ENCODE data around the gene ASAP3. TPM values are rescaled to one million over a fixed set of nuclear protein-coding genes. Genes with fewer than 3 reads are reported as not detected.

Gene ASAP3
- polyA plus RNA-seq, 1 experiment: 33.9 TPM

GRCh38 chr1:23393706-23394105 is 90.3 kb downstream of the ASAP3 start:
- no peaks in the 10 kb centered on the region for H3K27me3 ChIP-seq (ENCODE audit: control insufficient read depth, insufficient read depth, low read length)
- TF ChIP-seq CTCF (IDR thresholded peaks at IDR 0.05; ENCODE audit: insufficient read depth, low read depth, low read length): no peak
- no peaks in the 10 kb centered on the region for H3K36me3 ChIP-seq (ENCODE audit: control insufficient read depth, insufficient read depth, low read length)
- POLR2A ChIA-PET: interaction anchor here (1.5 kb wide), 1 partner anchor 49 kb away, joined by 15 read pairs; the partner anchor contains the start of gene HNRNPR
- no peak overlapping the region for H3K4me3 ChIP-seq (ENCODE audit: low read depth, low read length)
- CTCF ChIA-PET: interaction anchor here (0.8 to 3.0 kb wide), 3 partner anchors 10 to 22 kb away, joined by 3 to 25 read pairs (median 3); no protein-coding TSS in a partner anchor
- DNase-seq (ENCODE audit: low read depth): no peak

- Histone ChIP-seq H3K4me3 (ENCODE audit: low read depth, low read length) (no peak overlapping the region), H3K36me3 (ENCODE audit: control insufficient read depth, insufficient read depth, low read length) (no peaks in the 10 kb centered on the region), H3K27me3 (ENCODE audit: control insufficient read depth, insufficient read depth, low read length) (no peaks in the 10 kb centered on the region)
- no peak for DNase-seq (ENCODE audit: low read depth)
- POLR2A ChIA-PET: no interaction called here
- CTCF ChIA-PET: no interaction called here
- no peak for TF ChIP-seq CTCF (IDR thresholded peaks at IDR 0.05; ENCODE audit: insufficient read depth, low read depth, low read length)
These were observed 91.7 kb downstream of the ASAP3 start for GRCh38 chr1:23392125-23392855.

- POLR2A ChIA-PET: no interaction called here
- DNase-seq (ENCODE audit: low read depth): no peak
- Histone ChIP-seq H3K36me3 (ENCODE audit: control insufficient read depth, insufficient read depth, low read length) (no peaks in the 10 kb centered on the region), H3K27me3 (ENCODE audit: control insufficient read depth, insufficient read depth, low read length) (no peaks in the 10 kb centered on the region), H3K4me3 (ENCODE audit: low read depth, low read length) (no peak overlapping the region)
- TF ChIP-seq CTCF (IDR thresholded peaks at IDR 0.05; ENCODE audit: insufficient read depth, low read depth, low read length): no peak
- CTCF ChIA-PET: interaction anchor here (2.5 kb wide), 1 partner anchor 13 kb away, joined by 9 read pairs; no protein-coding TSS in a partner anchor
These were observed 94.1 kb downstream of the ASAP3 start for GRCh38 chr1:23389837-23390321.

- DNase-seq (ENCODE audit: low read depth): no peak
- no peak for TF ChIP-seq CTCF (IDR thresholded peaks at IDR 0.05; ENCODE audit: insufficient read depth, low read depth, low read length)
- no peaks in the 10 kb centered on the region for H3K36me3 ChIP-seq (ENCODE audit: control insufficient read depth, insufficient read depth, low read length)
- CTCF ChIA-PET: interaction anchor here (0.7 kb wide), 1 partner anchor 8 kb away, joined by 3 read pairs; no protein-coding TSS in a partner anchor
- H3K4me3 ChIP-seq (ENCODE audit: low read depth, low read length): no peak overlapping the region
- POLR2A ChIA-PET: no interaction called here
- H3K27me3 ChIP-seq (ENCODE audit: control insufficient read depth, insufficient read depth, low read length): no peaks in the 10 kb centered on the region
These were observed 96.5 kb downstream of the ASAP3 start for GRCh38 chr1:23387494-23387893.

- no peak for TF ChIP-seq CTCF (IDR thresholded peaks at IDR 0.05; ENCODE audit: insufficient read depth, low read depth, low read length)
- no peak overlapping the region for H3K4me3 ChIP-seq (ENCODE audit: low read depth, low read length)
- H3K36me3 ChIP-seq (ENCODE audit: control insufficient read depth, insufficient read depth, low read length): no peaks in the 10 kb centered on the region
- no peaks in the 10 kb centered on the region for H3K27me3 ChIP-seq (ENCODE audit: control insufficient read depth, insufficient read depth, low read length)
- ChIA-PET CTCF (interaction anchor here (3.6 kb wide), 1 partner anchor 18 kb away, joined by 14 read pairs; no protein-coding TSS in a partner anchor), POLR2A (no interaction called here)
- no peak for DNase-seq (ENCODE audit: low read depth)
These were observed 98.8 kb downstream of the ASAP3 start for GRCh38 chr1:23385119-23385621.

Data from BJ (cell line).